GM21528 (cell line): ENCODE data around the gene PLEKHH2.
"Not testable (repeated sequence)": the region's sequence is repeated elsewhere in the genome, so short reads cannot be mapped to it uniquely, and the experiment has no call there.

Experiments used
- ATAC-seq: cut with Tn5 transposase; IDR thresholded peaks from one replicate; pipeline ENCODE4 v1.9.1; 2021; ENCODE audit warnings: mild to moderate bottlenecking, moderate library complexity; ENCODE audit not compliant: unreplicated experiment, low FRiP score

PLEKHH2 gene

DNA sequence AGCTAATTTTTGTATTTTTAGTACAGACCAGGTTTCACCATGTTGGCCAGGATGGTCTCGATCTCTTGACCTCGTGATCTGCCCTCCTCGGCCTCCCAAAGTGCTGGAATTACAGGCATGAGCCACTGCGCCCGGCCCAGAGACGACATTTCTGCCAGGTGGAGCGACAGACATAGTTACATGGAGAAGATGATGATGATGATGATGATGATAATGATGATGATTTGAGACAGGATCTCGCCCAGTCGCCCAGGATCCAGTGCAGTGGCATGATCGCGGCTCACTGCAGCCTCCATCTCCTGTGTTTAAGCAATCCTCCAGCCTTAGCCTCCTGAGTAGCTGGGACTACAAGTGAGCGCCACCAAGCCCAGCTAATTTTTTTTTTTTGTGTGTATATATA, 907 bp upstream of the PLEKHH2 start:
- ATAC-seq = not testable (repeated sequence)

- no peak for ATAC-seq
Measured at GRCh38 chr2:43636621-43637020, 439 bp upstream of the PLEKHH2 start.

- ATAC-seq = no peak
Measured at GRCh38 chr2:43642363-43642762, 5.3 kb downstream of the PLEKHH2 start.

- ATAC-seq = no peak
Measured at GRCh38 chr2:43643680-43644079, 6.6 kb downstream of the PLEKHH2 start.

DNA sequence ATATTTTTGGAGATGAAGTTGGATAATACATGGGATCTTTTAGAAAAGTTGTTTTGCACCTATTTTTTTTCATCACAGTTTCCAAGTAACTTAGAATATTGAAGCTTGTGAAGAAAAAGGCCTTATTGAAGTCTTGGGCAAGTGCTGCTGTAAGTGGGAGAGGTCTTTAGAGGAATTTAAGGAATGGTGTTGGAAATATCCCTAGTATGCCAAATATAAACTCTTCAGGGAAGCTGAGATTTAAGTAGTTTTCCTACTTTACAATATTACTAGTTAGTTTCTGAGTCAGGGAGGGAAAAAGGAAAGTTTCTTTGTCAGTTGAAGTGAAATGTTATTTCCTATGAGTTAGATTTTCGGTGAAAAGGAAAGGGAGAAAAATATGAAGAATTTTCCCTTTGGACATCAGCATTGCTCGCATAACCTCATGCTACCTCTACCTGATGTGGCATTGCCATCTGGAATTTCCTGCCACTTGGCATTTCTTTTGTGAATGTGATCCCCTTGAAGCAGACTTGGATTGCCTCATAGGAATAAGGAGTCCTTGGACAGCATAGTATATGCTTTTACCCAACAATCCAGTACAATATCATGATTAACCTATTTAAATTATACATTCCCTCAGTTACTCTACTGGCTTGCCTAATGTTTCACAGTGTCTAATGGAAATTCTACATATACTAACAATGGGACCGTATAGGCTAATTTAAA, 12.1 kb downstream of the PLEKHH2 start:
- ATAC-seq = no peak

- no peak for ATAC-seq
Measured at GRCh38 chr2:43653506-43653905, 16.4 kb downstream of the PLEKHH2 start.

DNA sequence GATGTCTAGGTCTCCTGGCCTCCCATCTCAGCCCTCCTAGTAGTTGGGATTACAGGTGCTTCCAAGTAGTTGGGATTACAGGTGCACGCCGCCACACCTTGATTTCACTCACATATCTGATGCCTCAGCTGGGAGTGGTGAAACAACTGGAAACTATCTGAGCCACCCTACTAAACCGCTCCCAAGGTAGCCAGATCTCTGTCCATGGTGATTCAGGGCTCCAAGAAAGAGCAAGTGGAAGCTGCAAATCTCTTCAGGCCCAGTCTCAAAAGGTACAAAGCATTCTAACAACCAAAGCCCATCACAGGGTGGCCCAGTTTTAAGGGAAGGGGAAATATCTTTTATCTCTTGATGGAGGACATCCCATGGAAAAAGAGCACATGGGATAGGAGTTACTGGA, 20.2 kb downstream of the PLEKHH2 start:
- no peak for ATAC-seq

DNA sequence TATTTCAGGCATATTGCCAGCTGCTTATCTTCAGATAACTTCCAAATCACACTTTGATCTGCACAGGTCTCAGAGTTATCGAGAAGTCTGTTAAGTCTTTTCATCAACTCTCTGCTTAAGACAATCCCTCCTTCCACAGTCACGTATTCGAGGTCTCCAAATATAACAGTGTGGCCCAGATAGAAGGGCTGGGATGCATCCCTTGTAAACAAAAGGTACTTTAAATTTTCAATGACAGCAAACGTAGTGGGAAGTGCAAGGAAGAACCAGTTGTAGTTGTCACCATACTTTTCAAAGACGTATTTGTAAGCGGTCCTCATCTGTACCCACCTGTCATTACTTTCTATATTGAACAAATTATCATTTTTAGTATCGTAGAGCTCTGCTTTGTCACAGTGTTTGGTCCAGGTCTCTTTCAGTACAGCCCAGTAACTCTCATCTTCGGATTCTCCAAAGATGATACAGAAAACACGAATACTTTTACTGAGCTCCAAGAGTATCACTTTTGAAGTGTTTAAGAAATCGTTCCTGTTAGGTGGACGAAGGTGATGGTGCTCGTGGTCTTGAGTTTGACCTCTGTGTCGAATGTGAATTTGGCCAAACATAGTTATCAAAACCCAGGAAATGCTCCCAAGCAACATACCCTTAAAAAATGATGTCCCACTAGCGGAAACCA, 38.7 kb downstream of the PLEKHH2 start:
- no peak for ATAC-seq

- ATAC-seq = no peak
Measured at GRCh38 chr2:43676322-43677050, 39.4 kb downstream of the PLEKHH2 start, which contains the start of gene C1GALT1C1L. TSS of gene C1GALT1C1L (minus strand) at chr2:43676429. CDS start at chr2:43676322, 107 bp downstream.

GRCh38 chr2:43677783-43678182, 40.7 kb downstream of the PLEKHH2 start:
- not testable (repeated sequence) for ATAC-seq

DNA sequence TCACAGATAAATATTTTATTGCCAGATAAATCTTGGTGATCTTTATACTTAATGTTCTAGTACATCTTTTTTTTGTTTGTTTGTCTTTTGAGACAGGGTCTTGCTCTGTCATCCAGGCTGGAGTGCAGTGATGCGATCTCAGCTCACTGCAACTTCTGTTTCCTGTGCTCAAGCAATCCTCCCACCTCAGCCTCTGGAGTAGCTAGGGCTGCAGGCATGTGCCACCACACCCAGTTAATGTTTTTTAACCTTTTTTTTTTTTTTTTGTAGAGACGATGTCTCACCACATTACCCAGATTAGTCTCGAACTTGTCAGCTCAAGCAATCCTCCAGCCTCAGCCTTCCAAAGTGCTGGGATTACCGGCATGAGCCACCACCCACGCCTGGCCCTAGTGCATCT, 48.3 kb downstream of the PLEKHH2 start:
- no peak for ATAC-seq

GRCh38 chr2:43689999-43690398, 52.9 kb downstream of the PLEKHH2 start:
- ATAC-seq = no peak

- no peak for ATAC-seq
Measured at GRCh38 chr2:43692428-43692994, 55.5 kb downstream of the PLEKHH2 start.

GRCh38 chr2:43698140-43698539, 61.1 kb downstream of the PLEKHH2 start:
- ATAC-seq = not testable (repeated sequence)

- no peak for ATAC-seq
Measured at GRCh38 chr2:43699761-43700160, 62.7 kb downstream of the PLEKHH2 start.

- no peak for ATAC-seq
Measured at GRCh38 chr2:43701111-43701510, 64.1 kb downstream of the PLEKHH2 start.

DNA sequence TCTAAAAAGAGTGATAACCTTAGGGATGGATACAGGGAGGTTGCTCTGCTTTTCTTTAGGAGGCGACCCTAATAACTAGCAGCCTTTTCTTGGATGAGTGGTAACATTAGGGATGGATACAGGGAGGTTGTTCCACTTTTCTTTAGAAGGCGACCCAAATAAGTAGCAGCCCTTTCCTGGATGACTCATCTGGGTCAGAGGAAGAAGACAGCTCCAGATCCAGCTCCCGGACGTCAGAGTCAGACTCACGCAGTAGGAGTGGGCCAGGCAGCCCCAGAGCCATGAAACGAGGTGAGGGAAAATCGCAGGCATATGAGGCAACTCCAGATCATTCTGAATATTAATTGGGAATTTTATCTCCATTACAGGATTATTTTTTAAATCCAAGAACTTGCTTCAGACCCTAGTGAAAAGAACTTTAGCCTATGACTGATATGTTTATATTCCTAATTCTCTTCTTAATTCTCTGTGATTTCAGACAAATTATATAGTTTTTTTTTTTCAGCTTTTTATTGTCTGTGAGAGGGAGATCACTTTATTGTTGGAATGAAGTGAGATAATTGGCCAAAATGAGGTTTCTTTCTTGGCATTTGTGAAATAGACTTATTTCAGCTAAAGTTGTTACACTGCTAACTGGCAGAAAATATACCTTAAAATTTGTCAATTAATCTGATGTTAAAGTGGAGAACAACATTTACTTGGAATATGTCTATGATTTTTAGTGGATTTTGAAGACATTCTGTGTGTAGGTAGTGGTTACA, 70.4 kb downstream of the PLEKHH2 start:
- no peak for ATAC-seq

GRCh38 chr2:43708178-43708577, 71.1 kb downstream of the PLEKHH2 start:
- ATAC-seq = no peak

DNA sequence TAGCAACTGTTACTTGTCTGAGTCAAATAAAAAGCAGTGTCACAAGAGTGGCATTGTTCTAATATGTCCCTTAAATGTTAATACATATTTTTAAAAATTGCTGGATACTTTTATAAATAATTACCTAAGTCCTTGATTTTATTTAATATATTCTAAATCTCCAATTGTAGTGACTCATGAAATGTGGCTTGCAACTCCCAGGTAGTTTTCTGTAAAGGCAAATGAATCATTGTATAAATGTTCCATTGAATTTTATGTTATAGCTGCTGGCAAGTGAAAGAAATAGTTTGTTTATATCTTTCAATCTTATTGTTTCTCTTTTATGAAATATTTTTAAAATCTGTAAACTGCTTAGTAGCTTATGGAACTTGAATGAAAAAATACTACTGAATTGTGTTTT, 71.8 kb downstream of the PLEKHH2 start:
- no peak for ATAC-seq

- no peak for ATAC-seq
Measured at GRCh38 chr2:43710866-43711265, 73.8 kb downstream of the PLEKHH2 start.
